Pancreas (tissue), 10 donors: ENCODE results near the gene IL2RA. TPM values are rescaled to one million over a fixed set of nuclear protein-coding genes. Genes with fewer than 3 reads are reported as not detected.

Source experiments
- ATAC-seq, 4 donors: fragments of 200-7000 bp; cut with Tn5 transposase; one replicate each; pipeline versions ENCODE4 v1.8.0 to v1.9.1; 2020; ENCODE audit warnings: mild to moderate bottlenecking in 4 of 4, moderate library complexity in 4 of 4
- DNase-seq, 6 donors: peaks; one replicate each; pipeline ENCODE4 v3.0.0-alpha.2; 2020
- FAIRE-seq: peaks from 2 replicates; lab custom pipeline; 2012; peaks lifted over from hg19 to GRCh38; lab: Jason Lieb, UNC
- H3K27ac ChIP-seq, 4 donors: fragments of 200-600 bp; sonication (generic); 1 replicate in 3 of 4; 2 replicates in 1 of 4; pipeline versions ENCODE4 v1.5.0 to v1.8.0; 2020
- H3K27me3 ChIP-seq, 4 donors: fragments of 200-600 bp; one replicate each; pipeline ENCODE4 v1.8.0; 2021
- H3K36me3 ChIP-seq, 3 donors: fragments of 200-600 bp; sonication (generic) in 1 of 3; one replicate each; pipeline versions ENCODE4 v1.5.0 to v1.8.0; 2020 to 2021
- H3K4me1 ChIP-seq, 3 donors: fragments of 200-600 bp; one replicate each; pipeline ENCODE4 v1.8.0; 2021
- H3K4me3 ChIP-seq, 4 donors: fragments of 200-600 bp; sonication (generic) in 2 of 4; one replicate each; pipeline versions ENCODE4 v1.5.0 to v1.8.0; 2020 to 2021
- H3K9me3 ChIP-seq, 4 donors: fragments of 200-600 bp; one replicate each; pipeline ENCODE4 v1.8.0; 2021
- WGBS, 2 donors: extraction: QIAGEN DNeasy Blood & Tissue Kit; methylation state at CpG; one replicate each; pipeline ENCODE4 v1.1.7; 2013; 5-methylcytosine and 5-hydroxymethylcytosine counted together
- intact Hi-C, 3 donors: fragments of 100-400 bp; cut with DNase I; formaldehyde crosslinking; loops; one replicate each; pipeline versions ENCODE4 v1.11.1 to v1.14.2; 2022
- polyA plus RNA-seq, 2 donors: library from polyadenylated mRNA; stranded (reverse); fragments of 200-250 nt; gene quantifications; one replicate each; pipeline ENCODE4 v1.2.3, GENCODE V29; 2013
- total RNA-seq, 6 donors: library from RNA; stranded (reverse); fragmentation: NEBNext Ultra II Directional in 4 of 6; extraction: Animal tissue kit (Norgen Biotek cat#: 25700) in 4 of 6; gene quantifications; one replicate each; pipeline versions ENCODE4 v1.2.1 to v1.2.4, GENCODE V29; 2021 to 2023
- TF ChIP-seq, protein P1 (sequence below), 4 donors: fragments of 200-600 bp; sonication (generic) in 3 of 4; IDR thresholded peaks; one replicate each; pipeline versions ENCODE4 v1.5.0 to v1.8.0; 2021; ENCODE audit warnings: antibody characterized with exemption in 4 of 4
- donor health status: healthy with polysubstance abuse.
- donor health status: DM: no; HTN: no; CAD: no; lungs with moderate emphysema.
- donor health status: DM: no; HTN: no; CAD: no.
- donor health status: control.
- donor health status: control.
- donor health status: Bipolar disorder and iron deficiency.
- donor health status: DM: yes; HTN: yes; CAD: no.
- donor health status: DM: no; HTN: no; CAD: no.
- donor health status: DM: no; HTN: no; CAD: no.
- donor health status: DM: yes; HTN: yes; CAD: no.

The IL2RA gene
- total and polyA plus RNA-seq, 8 donors, result 0.11 to 1.1 (median 0.26) TPM; not detected in 2

DNA sequence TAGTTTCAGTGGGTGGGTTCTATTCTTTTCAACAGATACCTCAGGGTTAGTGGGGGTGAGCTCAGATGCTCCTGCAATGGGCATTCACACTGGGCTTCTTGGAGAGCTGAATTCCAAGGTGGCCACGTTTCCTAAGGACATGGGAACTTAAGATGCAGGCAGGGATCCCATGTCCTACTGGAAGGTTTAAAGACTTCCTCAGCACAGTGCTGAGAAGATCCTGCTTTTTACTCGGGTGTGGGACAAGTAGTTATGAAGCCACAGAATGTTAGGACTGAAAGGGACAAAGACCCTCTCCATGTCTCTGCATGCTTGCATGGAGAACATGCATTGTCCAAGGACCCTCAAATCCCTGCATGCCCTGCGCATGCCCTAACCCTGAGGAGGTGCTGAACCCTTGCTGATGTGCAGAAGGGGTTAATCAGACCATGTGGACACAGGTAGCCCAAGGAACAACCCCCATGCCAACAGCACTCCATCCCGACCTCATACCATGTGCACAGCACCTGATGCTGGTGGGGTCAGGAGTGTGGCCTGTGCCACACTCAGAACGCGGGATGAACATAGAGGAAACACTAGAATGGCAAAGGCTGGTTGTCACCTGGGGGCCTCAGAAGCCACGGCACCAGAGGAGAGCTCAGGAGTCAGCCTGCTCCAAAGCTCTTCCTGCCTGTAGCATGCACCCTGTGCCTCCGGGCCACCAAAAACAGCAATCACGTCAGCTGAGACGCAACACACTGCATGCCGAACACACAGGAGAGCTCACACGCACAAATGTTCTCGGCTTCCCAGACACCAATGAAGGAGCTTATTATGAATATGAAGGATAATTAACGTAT lies 15.2 kb downstream of the IL2RA start:
- ATAC-seq (no peak), FAIRE-seq (no peak), DNase-seq (no peak)
- Histone ChIP-seq H3K36me3 (no peaks in the 10 kb centered on the region), H3K4me1 (no peaks in the 10 kb centered on the region), H3K27ac (no peak overlapping the region), H3K27me3 (no peaks in the 10 kb centered on the region), H3K9me3 (no peaks in the 10 kb centered on the region), H3K4me3 (no peak overlapping the region)
- WGBS, 2 donors, result 62 to 68% methylated on average over 14 of the region's 14 CpGs
- TF ChIP-seq, protein P1, sequence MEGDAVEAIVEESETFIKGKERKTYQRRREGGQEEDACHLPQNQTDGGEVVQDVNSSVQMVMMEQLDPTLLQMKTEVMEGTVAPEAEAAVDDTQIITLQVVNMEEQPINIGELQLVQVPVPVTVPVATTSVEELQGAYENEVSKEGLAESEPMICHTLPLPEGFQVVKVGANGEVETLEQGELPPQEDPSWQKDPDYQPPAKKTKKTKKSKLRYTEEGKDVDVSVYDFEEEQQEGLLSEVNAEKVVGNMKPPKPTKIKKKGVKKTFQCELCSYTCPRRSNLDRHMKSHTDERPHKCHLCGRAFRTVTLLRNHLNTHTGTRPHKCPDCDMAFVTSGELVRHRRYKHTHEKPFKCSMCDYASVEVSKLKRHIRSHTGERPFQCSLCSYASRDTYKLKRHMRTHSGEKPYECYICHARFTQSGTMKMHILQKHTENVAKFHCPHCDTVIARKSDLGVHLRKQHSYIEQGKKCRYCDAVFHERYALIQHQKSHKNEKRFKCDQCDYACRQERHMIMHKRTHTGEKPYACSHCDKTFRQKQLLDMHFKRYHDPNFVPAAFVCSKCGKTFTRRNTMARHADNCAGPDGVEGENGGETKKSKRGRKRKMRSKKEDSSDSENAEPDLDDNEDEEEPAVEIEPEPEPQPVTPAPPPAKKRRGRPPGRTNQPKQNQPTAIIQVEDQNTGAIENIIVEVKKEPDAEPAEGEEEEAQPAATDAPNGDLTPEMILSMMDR (IDR thresholded peaks at IDR 0.05), result no peak
- intact Hi-C loops, result no loop called here

DNA sequence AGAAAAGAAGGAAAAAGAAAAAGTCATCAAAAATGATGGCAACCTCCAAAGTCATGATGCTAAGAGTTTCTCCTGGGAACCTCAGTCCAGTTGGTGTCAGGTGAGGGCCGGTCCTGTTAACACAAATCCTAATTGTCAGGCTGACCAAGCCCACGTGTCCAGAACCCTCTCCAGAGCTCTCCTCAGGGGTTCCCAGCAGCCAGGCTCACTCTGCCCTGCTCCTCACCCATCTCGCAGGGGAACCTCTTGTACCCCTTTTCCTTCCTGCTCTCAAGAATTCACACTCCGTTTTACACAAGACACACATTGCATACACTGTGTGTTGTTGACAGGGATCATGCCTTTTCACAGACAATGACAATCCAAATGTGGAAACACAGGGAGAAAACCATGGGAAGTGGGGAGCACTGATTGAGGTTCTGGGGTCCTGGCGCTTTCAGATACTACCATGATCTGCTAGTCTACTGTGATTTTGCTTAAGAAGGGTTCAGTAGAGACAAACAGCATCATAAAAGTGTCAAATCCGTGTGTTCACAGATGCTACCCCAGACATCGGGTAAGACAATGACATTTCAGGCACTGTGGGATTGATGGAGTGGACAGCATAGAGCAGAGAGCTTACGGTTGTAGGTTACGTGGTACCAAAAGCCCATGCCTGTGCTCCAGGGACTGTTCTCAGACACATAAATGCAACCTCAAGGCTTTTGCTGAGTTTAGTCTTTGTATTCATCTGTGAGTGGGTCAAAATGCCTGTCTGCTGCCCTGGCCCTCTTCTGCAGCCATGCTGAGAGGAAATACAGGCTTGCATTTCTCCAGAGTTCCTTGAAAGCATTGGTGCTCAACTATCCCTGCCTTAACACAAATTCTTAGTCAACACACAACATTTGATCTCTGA lies 16.0 kb downstream of the IL2RA start:
- H3K36me3 ChIP-seq, result no peaks in the 10 kb centered on the region
- DNase-seq (no peak), FAIRE-seq (no peak), ATAC-seq (no peak)
- TF ChIP-seq, protein P1 (IDR thresholded peaks at IDR 0.05), result no peak
- no peaks in the 10 kb centered on the region for H3K27me3 ChIP-seq
- 47 to 58% methylated on average over 9 of the region's 9 CpGs for WGBS, 2 donors
- no peaks in the 10 kb centered on the region for H3K4me1 ChIP-seq
- no peak overlapping the region for H3K4me3 ChIP-seq
- intact Hi-C loops, result no loop called here
- H3K9me3 ChIP-seq, result no peaks in the 10 kb centered on the region
- no peak overlapping the region for H3K27ac ChIP-seq

DNA sequence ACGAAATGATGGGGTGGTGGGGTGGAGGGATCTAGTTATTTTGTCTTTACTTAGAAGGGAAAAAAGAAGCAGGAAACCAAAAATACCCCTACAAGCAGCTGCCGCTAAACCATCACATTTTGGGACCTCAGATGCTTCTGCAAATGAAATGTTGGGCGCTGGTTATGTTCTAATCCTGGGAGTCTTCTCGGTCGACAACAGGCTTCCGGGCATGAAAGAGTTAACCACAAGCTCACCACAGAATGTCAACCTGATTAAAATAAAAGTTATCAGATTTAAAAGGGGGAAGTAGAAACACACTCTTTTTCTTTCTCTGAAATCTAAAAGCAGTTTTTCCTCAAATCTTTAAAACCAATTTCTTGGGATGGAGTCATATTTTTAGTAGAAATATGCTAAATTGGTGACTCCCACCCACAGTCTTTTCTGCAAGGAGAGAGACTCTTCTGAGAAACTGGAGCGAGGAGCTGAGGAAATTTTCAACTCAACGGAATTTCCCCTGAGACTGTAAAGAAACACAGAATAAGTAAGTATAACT lies 16.8 kb downstream of the IL2RA start:
- no peaks in the 10 kb centered on the region for H3K4me1 ChIP-seq
- H3K9me3 ChIP-seq, result no peaks in the 10 kb centered on the region
- no peak overlapping the region for H3K27ac ChIP-seq
- no peak for ATAC-seq
- WGBS, 2 donors, result 43 to 60% methylated on average over 8 of the region's 8 CpGs
- DNase-seq, result no peak
- TF ChIP-seq, protein P1 (IDR thresholded peaks at IDR 0.05), result no peak
- no peaks in the 10 kb centered on the region for H3K27me3 ChIP-seq
- H3K36me3 ChIP-seq, result no peaks in the 10 kb centered on the region
- intact Hi-C loops, result no loop called here
- no peak for FAIRE-seq
- no peak overlapping the region for H3K4me3 ChIP-seq

DNA sequence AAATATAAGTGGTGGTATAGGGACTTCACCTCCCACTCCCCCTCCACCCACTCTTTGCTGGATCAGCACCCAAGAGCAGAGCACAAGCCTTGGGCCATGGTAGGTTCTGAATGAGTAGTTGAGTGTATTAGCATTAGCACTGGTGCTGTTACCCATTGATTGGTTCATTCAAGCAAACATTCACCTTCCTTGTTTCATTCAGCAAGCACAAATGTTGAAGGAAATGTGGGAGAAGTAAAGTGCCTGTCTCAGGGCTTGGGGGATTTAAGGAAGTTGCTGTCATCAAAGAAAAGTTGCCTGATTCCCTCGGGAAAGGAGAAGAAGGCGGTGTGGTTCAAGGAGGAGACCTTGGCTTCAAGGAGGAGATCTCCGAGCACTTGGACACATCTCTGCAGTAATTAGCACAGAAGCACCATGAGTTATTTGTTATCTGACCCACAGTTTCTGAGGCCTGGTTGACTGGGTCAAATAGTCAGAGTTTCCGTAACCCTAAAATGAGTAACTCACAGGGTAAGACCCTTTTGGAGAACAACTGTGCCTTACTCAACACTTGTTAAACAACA lies 17.3 kb downstream of the IL2RA start:
- H3K9me3 ChIP-seq, result no peaks in the 10 kb centered on the region
- 74 to 78% methylated on average over 4 of the region's 4 CpGs for WGBS, 2 donors

More for the DNA sequence above, 17.3 kb downstream of the IL2RA start:
- no peaks in the 10 kb centered on the region for H3K27me3 ChIP-seq
- no peak overlapping the region for H3K27ac ChIP-seq
- intact Hi-C loops, result no loop called here
- no peaks in the 10 kb centered on the region for H3K36me3 ChIP-seq
- TF ChIP-seq, protein P1 (IDR thresholded peaks at IDR 0.05), result no peak
- H3K4me3 ChIP-seq, result no peak overlapping the region
- FAIRE-seq, result no peak
- H3K4me1 ChIP-seq, result no peaks in the 10 kb centered on the region
- no peak for DNase-seq
- no peak for ATAC-seq
